Peyer's patch (tissue), 4 donors: ENCODE results near the gene GDF11.

Experiments
- CTCF ChIP-seq, 6 experiments: fragments of 450-650 bp in 4 of 6; fragments of 200-600 bp in 2 of 6; sonication (generic) in 1 of 6; IDR thresholded peaks; one replicate each; pipeline ENCODE4 v1.5.1; 2017 to 2019; ENCODE audit warnings: antibody characterized with exemption in 6 of 6, mild to moderate bottlenecking in 3 of 6, moderate library complexity in 1 of 6
- POLR2A ChIP-seq, 2 donors: fragments of 450-650 bp; IDR thresholded peaks; one replicate each; pipeline ENCODE4 v1.5.1; 2017; ENCODE audit warnings: antibody characterized with exemption in 2 of 2, mild to moderate bottlenecking in 2 of 2, moderate library complexity in 2 of 2

DNA sequence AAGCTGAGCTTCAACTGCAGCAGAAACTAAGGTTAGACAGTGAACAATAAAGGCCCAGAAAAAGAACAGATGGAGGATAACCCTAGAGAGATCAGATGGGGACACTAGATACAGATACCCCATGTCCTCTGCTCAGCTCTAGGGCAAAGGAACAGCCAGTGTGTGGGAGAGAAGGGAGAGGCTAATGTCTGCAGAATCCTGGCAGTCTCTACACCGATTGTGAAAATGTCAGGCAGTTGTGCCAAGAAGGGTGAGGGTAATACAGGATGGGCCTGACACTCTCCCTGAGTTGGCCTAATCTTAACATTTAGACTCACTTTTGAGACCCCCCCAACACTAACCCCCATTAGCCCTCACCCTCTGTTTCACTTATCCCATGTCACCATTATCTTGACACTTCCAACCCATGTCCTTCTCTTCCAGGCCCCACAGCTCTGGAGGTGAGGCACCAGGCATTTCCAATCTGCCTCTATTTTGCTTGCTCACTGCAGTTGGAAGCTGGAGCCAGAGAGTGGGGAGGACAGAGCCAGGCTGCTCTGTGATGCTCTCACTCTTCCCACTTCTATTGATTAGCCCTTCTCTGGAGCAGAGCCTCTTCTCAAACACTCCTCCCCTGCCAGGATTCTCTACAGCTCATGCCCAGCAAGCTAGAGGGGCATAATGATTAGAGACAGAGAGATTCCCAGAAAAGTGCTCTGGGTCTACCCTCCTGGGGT, 30.1 kb upstream of the GDF11 start:
- no peak for TF ChIP-seq CTCF (IDR thresholded peaks at IDR 0.05)
- TF ChIP-seq POLR2A (IDR thresholded peaks at IDR 0.05): no peak
